CD4-positive, alpha-beta T cell (primary cell): ENCODE results near the gene CARS1. TPM values are rescaled to one million over a fixed set of nuclear protein-coding genes. Genes with fewer than 3 reads are reported as not detected.

Experiments
- ATAC-seq: fragments of 200-7000 bp; cut with Tn5 transposase; one replicate; pipeline ENCODE4 v1.10.0; 2022; ENCODE audit warnings: mild to moderate bottlenecking; ENCODE audit not compliant: poor library complexity
- CTCF ChIA-PET: fragments of 350-600 bp; sonication (Branson Sonifier 250); formaldehyde crosslinking; loops from one replicate; lab custom pipeline; 2021; ENCODE audit warnings: antibody characterized with exemption, inconsistent platforms; lab: Charles Lee
- POLR2A ChIA-PET: fragments of 350-600 bp; sonication (Branson Sonifier 250); formaldehyde crosslinking; loops from one replicate; lab custom pipeline; 2021; ENCODE audit warnings: antibody characterized with exemption, inconsistent platforms; lab: Charles Lee
- DNase-seq, 14 experiments: peaks; one replicate each; pipeline ENCODE4 v3.0.0-alpha.2; 2013 to 2020; ENCODE audit warnings: mixed read lengths in 2 of 14
- H3K27ac ChIP-seq, 2 donors: one replicate each; pipeline versions ENCODE4 v1.5.1 to v1.7.0; 2013; ENCODE audit warnings: low read length in 2 of 2, low read depth in 1 of 2, mild to moderate bottlenecking in 1 of 2
- H3K27me3 ChIP-seq, 2 experiments: 1 replicate in 1 of 2; 2 replicates in 1 of 2; pipeline versions ENCODE4 v1.6.1 to v1.7.0; 2013; ENCODE audit warnings: low read length in 2 of 2, control low read depth in 1 of 2, mild to moderate bottlenecking in 1 of 2, moderate library complexity in 1 of 2; ENCODE audit not compliant: insufficient read depth in 2 of 2, control insufficient read depth in 1 of 2
- H3K36me3 ChIP-seq: one replicate; pipeline ENCODE4 v1.6.1; 2013; ENCODE audit warnings: low read length, control low read depth; ENCODE audit not compliant: insufficient read depth
- H3K4me1 ChIP-seq: one replicate; pipeline ENCODE4 v1.6.1; 2013; ENCODE audit warnings: low read length, control low read depth; ENCODE audit not compliant: insufficient read depth
- H3K4me3 ChIP-seq: one replicate; pipeline ENCODE4 v1.5.1; 2013; ENCODE audit warnings: mild to moderate bottlenecking, low read length, moderate library complexity
- H3K9me3 ChIP-seq, 2 experiments: 1 replicate in 1 of 2; 2 replicates in 1 of 2; pipeline versions ENCODE4 v1.6.1 to v1.7.0; 2013; ENCODE audit warnings: low read length in 2 of 2, mild to moderate bottlenecking in 2 of 2, control low read depth in 1 of 2, moderate library complexity in 1 of 2; ENCODE audit not compliant: control insufficient read depth in 1 of 2, insufficient read depth in 1 of 2
- H3K27ac Mint-ChIP-seq: one replicate; pipeline ENCODE4 v1.8.0; 2020; ENCODE audit warnings: mixed read lengths
- H3K27me3 Mint-ChIP-seq: one replicate; pipeline ENCODE4 v1.8.0; 2021; ENCODE audit warnings: mixed read lengths
- H3K36me3 Mint-ChIP-seq: one replicate; pipeline ENCODE4 v1.8.0; 2021; ENCODE audit warnings: low read depth, mixed read lengths
- H3K4me1 Mint-ChIP-seq: one replicate; pipeline ENCODE4 v1.8.0; 2021; ENCODE audit warnings: low read depth, mixed read lengths
- H3K4me3 Mint-ChIP-seq: one replicate; pipeline ENCODE4 v1.8.0; 2020; ENCODE audit warnings: mild to moderate bottlenecking, mixed read lengths
- H3K9me3 Mint-ChIP-seq: one replicate; pipeline ENCODE4 v1.8.0; 2020; ENCODE audit warnings: mixed read lengths
- intact Hi-C, 2 experiments: fragments of 100-400 bp; cut with DNase I in 1 of 2; cut with micrococcal nuclease in 1 of 2; formaldehyde crosslinking; loops; one replicate each; pipeline versions ENCODE4 v1.15.1 to v1.9.0; 2023 to 2025; cut with DNase I, micrococcal nuclease
- total RNA-seq, 174 experiments: library from RNA in 2 of 174; stranded (reverse) in 2 of 174; gene quantifications; one replicate each; pipeline ENCODE4 v1.2.3 and lab custom pipeline; 2021 to 2026
- TF ChIP-seq, protein P1 (sequence below): fragments of 200-600 bp; IDR thresholded peaks from one replicate; pipeline ENCODE4 v1.8.0; 2022; ENCODE audit warnings: antibody characterized with exemption, mild to moderate bottlenecking

CARS1 gene
- total RNA-seq, 2 experiments from 2014 or later: 24.1 to 25.2 TPM

DNA sequence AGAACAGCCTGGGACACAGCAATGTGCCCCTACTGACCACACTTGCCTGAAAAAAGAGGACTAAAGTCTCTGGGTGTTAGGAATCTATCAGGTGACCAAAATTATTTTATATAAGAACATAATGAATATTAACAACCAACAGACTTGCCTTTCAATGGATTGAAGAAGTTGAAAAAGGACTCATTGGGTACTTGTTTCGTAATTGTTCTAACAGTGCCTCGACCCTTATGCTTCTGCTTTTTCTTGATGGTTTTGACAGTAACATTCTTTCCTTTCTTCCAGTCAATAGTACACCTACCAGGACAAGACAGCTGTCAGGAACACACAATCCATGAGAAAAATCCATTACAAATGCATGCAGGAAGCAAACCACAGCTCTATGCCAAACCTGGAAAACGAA, 99.0 kb downstream of the CARS1 start:
- POLR2A ChIA-PET: no interaction called here
- Mint-ChIP-seq H3K27me3 (no peaks in the 10 kb centered on the region), H3K27ac (no peak overlapping the region), H3K4me1 (peaks cover 14% of the 10 kb centered on the region), H3K9me3 (no peaks in the 10 kb centered on the region), H3K36me3 (peaks cover 100% of the 10 kb centered on the region), H3K4me3 (no peak overlapping the region)
- CTCF ChIA-PET: interaction anchor here (1.5 kb wide), 1 partner anchor 65 kb away, joined by 3 read pairs; no protein-coding TSS in a partner anchor
- Histone ChIP-seq H3K4me3 (no peak overlapping the region), H3K4me1 (no peaks in the 10 kb centered on the region), H3K27ac (no peak overlapping the region), H3K36me3 (peaks cover 91% of the 10 kb centered on the region), H3K9me3 (no peaks in the 10 kb centered on the region), H3K27me3 (no peaks in the 10 kb centered on the region)
- intact Hi-C loops: no loop called here
- no peak for DNase-seq
- ATAC-seq: no peak
- TF ChIP-seq, protein P1, sequence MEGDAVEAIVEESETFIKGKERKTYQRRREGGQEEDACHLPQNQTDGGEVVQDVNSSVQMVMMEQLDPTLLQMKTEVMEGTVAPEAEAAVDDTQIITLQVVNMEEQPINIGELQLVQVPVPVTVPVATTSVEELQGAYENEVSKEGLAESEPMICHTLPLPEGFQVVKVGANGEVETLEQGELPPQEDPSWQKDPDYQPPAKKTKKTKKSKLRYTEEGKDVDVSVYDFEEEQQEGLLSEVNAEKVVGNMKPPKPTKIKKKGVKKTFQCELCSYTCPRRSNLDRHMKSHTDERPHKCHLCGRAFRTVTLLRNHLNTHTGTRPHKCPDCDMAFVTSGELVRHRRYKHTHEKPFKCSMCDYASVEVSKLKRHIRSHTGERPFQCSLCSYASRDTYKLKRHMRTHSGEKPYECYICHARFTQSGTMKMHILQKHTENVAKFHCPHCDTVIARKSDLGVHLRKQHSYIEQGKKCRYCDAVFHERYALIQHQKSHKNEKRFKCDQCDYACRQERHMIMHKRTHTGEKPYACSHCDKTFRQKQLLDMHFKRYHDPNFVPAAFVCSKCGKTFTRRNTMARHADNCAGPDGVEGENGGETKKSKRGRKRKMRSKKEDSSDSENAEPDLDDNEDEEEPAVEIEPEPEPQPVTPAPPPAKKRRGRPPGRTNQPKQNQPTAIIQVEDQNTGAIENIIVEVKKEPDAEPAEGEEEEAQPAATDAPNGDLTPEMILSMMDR: no peak

DNA sequence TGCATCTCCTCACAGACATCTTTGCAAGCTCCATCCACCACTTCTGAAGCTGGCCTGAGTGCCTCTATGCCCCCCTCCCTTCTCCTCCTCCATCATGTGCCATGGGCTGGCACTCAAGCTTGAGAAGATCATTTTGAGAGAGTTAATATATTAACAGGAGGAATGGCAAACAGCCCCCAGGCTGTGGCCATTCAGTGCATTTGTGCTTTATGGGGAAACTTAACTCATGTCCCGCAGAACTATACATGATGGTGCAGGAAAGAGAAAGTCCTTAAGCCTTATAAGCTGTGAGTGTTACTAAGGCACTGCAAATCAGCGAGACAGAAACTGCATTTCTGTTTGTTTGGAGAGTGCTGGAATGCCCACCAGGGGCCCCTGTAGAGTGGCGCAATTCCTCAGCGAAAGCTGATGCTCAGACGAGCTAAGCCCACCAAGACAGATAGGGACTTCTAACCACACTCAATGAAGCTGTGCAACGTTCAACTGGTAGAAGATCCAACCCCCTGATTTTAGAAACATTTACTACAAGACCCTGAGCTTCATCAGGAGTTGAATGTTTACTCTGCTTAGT, 101.2 kb downstream of the CARS1 start:
- ATAC-seq (no peak), DNase-seq (no peak)
- ChIA-PET POLR2A (interaction anchor here (1.0 to 1.8 kb wide), 2 partner anchors 10 to 33 kb away, joined by 3 to 4 read pairs; no protein-coding TSS in a partner anchor), CTCF (interaction anchor here (1.2 kb wide), 1 partner anchor 136 kb away, joined by 4 read pairs; no protein-coding TSS in a partner anchor)
- Histone ChIP-seq H3K27ac (no peak overlapping the region), H3K9me3 (no peaks in the 10 kb centered on the region), H3K4me1 (peaks cover 9% of the 10 kb centered on the region), H3K27me3 (no peaks in the 10 kb centered on the region), H3K36me3 (peaks cover 95% of the 10 kb centered on the region), H3K4me3 (no peak overlapping the region)
- TF ChIP-seq, protein P1: no peak
- Mint-ChIP-seq H3K4me1 (peaks cover 6% of the 10 kb centered on the region), H3K9me3 (no peaks in the 10 kb centered on the region), H3K27ac (no peak overlapping the region), H3K36me3 (peaks cover 100% of the 10 kb centered on the region), H3K27me3 (no peaks in the 10 kb centered on the region), H3K4me3 (no peak overlapping the region)
- intact Hi-C loops: no loop called here

DNA sequence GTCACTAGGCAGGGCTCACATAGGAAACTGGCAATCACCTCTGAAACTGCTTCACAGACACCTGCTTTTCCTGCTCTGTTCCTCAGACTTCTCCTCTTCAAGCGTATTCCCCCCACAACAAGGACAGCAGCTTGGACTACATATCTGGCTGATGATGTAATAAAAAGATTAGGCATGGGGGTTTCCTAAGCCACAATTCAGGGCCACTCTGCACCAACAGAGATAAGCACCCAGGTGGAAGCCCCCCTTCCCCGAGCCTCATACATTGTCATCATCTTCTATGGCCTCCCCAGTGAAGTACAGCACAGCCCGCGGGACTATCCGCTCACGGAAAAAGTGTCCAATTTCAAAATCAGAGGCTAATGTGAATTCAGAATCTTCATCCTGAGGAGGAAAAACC, 103.0 kb downstream of the CARS1 start:
- Histone ChIP-seq H3K36me3 (peaks cover 95% of the 10 kb centered on the region), H3K27me3 (no peaks in the 10 kb centered on the region), H3K9me3 (no peaks in the 10 kb centered on the region), H3K4me3 (no peak overlapping the region), H3K27ac (no peak overlapping the region), H3K4me1 (peaks cover 9% of the 10 kb centered on the region)
- POLR2A ChIA-PET: interaction anchor here (0.8 to 1.3 kb wide), 2 partner anchors 8 to 60 kb away, joined by 3 read pairs; no protein-coding TSS in a partner anchor
- Mint-ChIP-seq H3K27me3 (no peaks in the 10 kb centered on the region), H3K4me3 (no peak overlapping the region), H3K9me3 (no peaks in the 10 kb centered on the region), H3K27ac (no peak overlapping the region), H3K4me1 (peaks cover 15% of the 10 kb centered on the region), H3K36me3 (peaks cover 100% of the 10 kb centered on the region)
- DNase-seq (no peak), ATAC-seq (no peak)
- TF ChIP-seq, protein P1: no peak
- intact Hi-C loops: no loop called here
- CTCF ChIA-PET: interaction anchor here (0.6 to 1.5 kb wide), 4 partner anchors 11 to 67 kb away, joined by 3 to 4 read pairs (median 4); no protein-coding TSS in a partner anchor
